ENCODE results near the gene GHDC.
"Not testable (repeated sequence)": the region's sequence is repeated elsewhere in the genome, so short reads cannot be mapped to it uniquely, and the experiment has no call there.

Gene GHDC

DNA sequence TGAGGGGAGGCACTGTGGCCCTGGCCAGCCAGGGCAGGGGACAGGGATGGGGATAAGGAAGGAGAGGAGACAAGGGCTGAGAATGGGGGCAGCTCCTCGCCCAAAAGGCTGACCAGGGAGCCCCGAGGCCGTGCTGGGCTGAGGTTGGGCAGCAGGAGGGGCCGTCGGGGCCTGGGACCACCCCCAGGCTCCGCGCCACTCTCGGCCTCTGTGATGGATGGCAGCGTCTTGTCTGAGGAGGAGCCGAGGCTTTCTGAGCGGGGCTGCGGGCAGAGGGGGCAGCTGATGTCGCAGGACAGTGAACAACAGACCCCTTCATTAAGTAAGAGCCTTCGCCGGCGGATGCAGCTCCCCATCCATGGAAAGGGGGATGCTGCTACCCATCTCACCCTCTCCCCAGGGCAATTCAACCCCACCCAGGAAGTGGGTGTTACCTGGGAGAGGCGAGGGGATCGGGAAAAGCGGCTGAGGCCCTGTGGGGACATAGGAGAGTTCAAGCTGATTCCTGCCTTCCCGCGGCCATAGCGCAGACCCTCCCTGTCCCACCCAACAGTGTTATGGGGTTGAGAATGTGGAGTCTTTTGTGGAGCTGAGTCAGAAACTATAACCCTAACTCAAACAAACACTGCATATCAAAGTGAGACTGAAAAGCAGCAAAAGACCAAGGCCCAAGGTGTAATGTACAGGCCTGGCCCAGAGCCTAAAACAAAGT, 30.4 kb downstream of the GHDC start:
- Histone ChIP-seq H3K27me3 (ENCODE audit: control insufficient read depth, insufficient read depth, low read length) (peaks cover 6% of the 10 kb centered on the region), H3K4me1 (ENCODE audit: control insufficient read depth, insufficient read depth, low read length) (no peaks in the 10 kb centered on the region), H3K4me2 (ENCODE audit: low read length) (no peak overlapping the region), H3K36me3 (ENCODE audit: insufficient read depth, low read length) (no peaks in the 10 kb centered on the region), H3K9ac (ENCODE audit: low read depth, low read length) (no peak overlapping the region), H3K4me3 (ENCODE audit: low read length) (no peak overlapping the region), H3K9me3 (replicated peaks; ENCODE audit: low read length) (no peaks in the 10 kb centered on the region)

DNA sequence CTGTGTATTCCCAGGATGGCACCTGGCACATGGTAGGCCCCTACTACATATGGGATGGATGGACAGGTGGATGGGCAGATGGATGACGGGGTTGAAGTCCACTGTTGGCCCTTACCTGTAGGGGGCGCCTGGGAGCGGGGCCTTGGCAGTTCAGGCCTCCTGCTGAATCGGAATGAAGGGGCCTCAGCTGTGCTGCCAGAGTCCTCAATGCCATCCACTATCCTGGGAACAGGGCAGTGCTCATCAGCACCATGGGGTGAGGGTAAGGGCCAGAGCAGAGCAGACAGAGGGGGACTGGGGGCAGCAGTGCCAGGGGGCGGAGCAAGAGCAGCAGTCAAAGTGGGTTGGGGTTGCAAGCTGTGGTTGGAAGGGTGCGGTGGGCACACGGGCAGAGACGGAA, 31.2 kb downstream of the GHDC start:
- Histone ChIP-seq H3K4me2 (ENCODE audit: low read length) (no peak overlapping the region), H3K4me3 (ENCODE audit: low read length) (no peak overlapping the region), H3K9ac (ENCODE audit: low read depth, low read length) (no peak overlapping the region), H3K9me3 (replicated peaks; ENCODE audit: low read length) (no peaks in the 10 kb centered on the region), H3K27me3 (ENCODE audit: control insufficient read depth, insufficient read depth, low read length) (peaks cover 6% of the 10 kb centered on the region), H3K4me1 (ENCODE audit: control insufficient read depth, insufficient read depth, low read length) (no peaks in the 10 kb centered on the region), H3K36me3 (ENCODE audit: insufficient read depth, low read length) (no peaks in the 10 kb centered on the region)

DNA sequence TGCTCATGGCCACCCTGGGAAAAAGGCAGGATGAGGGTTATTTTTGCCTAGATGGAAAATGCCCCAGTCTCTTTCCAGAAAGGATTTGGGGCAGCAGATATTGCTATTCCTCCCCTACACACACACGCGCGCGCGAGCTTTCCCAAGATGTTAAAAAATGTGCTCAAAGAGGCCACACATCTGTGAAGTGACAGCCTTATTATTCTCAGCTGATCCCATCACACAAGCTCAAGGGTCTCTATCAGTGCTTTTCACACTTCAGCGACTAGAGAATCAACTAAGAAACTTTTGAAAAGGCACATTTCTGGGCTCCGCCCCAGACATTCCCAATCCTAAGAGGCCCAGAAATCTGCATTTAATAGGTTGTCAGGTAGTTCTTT, 33.8 kb downstream of the GHDC start:
- H3K4me1 ChIP-seq (ENCODE audit: control insufficient read depth, insufficient read depth, low read length) = peaks cover under 1% of the 10 kb centered on the region
- H3K36me3 ChIP-seq (ENCODE audit: insufficient read depth, low read length) = no peaks in the 10 kb centered on the region
- H3K9ac ChIP-seq (ENCODE audit: low read depth, low read length) = no peak overlapping the region
- H3K4me2 ChIP-seq (ENCODE audit: low read length) = no peak overlapping the region
- H3K9me3 ChIP-seq (replicated peaks; ENCODE audit: low read length) = no peaks in the 10 kb centered on the region
- H3K27me3 ChIP-seq (ENCODE audit: control insufficient read depth, insufficient read depth, low read length) = no peaks in the 10 kb centered on the region
- no peak overlapping the region for H3K4me3 ChIP-seq (ENCODE audit: low read length)

DNA sequence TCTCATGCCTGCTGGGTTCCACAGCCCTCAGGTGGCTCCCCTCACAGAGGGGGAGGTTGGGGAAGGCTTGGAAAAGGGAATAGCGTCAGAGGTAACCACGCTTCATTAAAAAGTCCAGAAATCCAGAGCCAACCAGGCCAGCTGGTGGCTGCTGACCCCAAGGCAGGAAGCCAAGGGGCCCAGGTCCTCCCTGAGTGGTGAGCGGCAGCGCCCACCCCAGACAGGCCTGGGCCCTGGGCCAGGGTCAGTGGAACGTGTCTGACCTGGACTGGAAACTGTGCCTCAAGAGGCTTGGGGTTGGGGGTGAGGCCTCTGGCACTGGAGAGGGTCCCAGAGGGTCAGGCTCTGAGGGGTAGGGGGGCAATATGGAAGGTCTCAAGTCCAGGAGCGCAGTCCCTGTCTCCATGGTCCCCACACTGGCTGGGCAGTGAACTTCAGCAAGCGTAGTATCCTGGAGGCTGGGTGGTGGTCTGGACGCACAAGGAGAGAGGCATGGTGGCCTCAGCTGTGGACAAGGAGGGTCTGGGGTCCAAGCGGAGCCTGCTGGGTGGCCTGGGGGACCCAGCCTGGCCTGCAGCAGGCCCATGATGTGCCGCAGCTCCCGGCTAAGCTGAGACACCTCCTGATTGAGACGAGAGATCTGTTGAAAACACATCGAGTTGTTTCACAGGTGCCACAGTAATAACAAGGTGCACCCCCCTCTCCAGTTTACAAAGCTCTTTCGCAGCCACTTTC, 34.3 kb downstream of the GHDC start:
- Histone ChIP-seq H3K4me3 (ENCODE audit: low read length) (no peak overlapping the region), H3K4me2 (ENCODE audit: low read length) (no peak overlapping the region), H3K4me1 (ENCODE audit: control insufficient read depth, insufficient read depth, low read length) (peaks cover 3% of the 10 kb centered on the region), H3K27me3 (ENCODE audit: control insufficient read depth, insufficient read depth, low read length) (no peaks in the 10 kb centered on the region), H3K9me3 (replicated peaks; ENCODE audit: low read length) (no peaks in the 10 kb centered on the region), H3K9ac (ENCODE audit: low read depth, low read length) (no peak overlapping the region), H3K36me3 (ENCODE audit: insufficient read depth, low read length) (no peaks in the 10 kb centered on the region)

DNA sequence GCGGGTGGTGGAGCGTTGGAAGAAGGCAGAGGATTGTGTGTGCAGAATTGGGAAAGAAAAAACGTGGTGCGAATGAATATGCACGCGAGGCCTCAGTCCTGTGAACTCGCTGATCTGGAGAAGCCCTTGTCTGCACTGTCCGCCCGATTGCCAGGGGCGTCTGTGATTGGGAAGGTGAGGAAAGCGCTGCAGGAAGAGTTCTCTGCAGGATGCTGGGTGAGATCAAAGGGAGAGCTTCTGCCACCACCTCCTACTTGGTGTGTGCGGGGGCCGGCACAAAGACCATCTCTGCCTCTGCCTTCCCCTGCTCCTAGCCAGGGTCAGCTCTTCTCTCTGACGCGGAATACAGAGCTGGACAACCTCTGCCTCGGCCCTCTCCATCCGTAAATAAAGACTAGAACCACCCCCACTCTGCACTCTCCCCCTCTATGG, 38.7 kb downstream of the GHDC start:
- Histone ChIP-seq H3K9me3 (replicated peaks; ENCODE audit: low read length) (no peaks in the 10 kb centered on the region), H3K36me3 (ENCODE audit: insufficient read depth, low read length) (peaks cover 3% of the 10 kb centered on the region), H3K9ac (ENCODE audit: low read depth, low read length) (peak overlapping the region; percentile 72), H3K4me1 (ENCODE audit: control insufficient read depth, insufficient read depth, low read length) (peaks cover 11% of the 10 kb centered on the region), H3K27me3 (ENCODE audit: control insufficient read depth, insufficient read depth, low read length) (no peaks in the 10 kb centered on the region), H3K4me3 (ENCODE audit: low read length) (peak overlapping the region; percentile 96), H3K4me2 (ENCODE audit: low read length) (peak overlapping the region; percentile 76)

DNA sequence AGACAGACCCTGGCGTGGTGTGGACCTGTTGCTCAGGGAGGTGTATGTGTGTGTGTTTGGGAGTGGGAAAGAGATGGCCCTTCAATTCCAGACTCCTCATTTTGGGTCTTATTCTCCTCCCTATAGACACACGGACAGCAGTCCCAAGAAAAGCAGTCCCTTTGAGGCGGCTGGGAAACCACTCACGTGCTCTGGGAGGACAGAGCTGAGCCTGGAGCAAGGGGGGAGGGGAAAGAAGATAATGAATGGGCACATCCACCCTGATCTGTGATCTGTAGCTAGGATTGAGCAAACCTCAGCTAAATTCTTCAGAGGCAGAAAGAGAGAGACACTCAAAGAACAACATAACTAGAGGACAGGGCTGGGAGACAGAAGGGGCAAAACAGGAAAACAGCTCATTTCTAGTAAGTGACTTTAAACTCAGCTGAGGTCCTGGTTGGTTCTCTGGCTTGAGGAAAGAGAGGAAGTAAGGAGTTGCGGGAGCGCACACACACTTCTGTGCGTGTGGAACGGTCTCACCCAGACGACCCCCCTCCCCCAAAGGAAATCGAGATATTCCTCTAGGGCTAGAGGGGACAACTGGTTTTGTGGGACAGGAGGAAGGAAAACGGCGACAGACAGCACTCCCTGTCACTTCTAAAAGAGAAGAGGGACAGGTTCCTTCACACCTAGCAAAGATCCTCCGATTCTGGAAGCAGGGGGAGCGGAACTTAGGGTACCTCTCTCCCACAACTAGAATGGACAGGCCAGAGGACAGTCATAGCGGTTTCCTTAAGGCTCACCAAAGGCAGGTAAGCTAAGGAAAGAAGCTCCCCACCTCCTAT, 40.2 kb downstream of the GHDC start:
- H3K9me3 ChIP-seq (replicated peaks; ENCODE audit: low read length) = no peaks in the 10 kb centered on the region
- H3K4me2 ChIP-seq (ENCODE audit: low read length) = peak overlapping the region; percentile 94
- peaks cover 6% of the 10 kb centered on the region for H3K36me3 ChIP-seq (ENCODE audit: insufficient read depth, low read length)
- peak overlapping the region; percentile 99 for H3K9ac ChIP-seq (ENCODE audit: low read depth, low read length)
- peak overlapping the region; percentile 96 for H3K4me3 ChIP-seq (ENCODE audit: low read length)
- peaks cover 11% of the 10 kb centered on the region for H3K4me1 ChIP-seq (ENCODE audit: control insufficient read depth, insufficient read depth, low read length)
- H3K27me3 ChIP-seq (ENCODE audit: control insufficient read depth, insufficient read depth, low read length) = no peaks in the 10 kb centered on the region

DNA sequence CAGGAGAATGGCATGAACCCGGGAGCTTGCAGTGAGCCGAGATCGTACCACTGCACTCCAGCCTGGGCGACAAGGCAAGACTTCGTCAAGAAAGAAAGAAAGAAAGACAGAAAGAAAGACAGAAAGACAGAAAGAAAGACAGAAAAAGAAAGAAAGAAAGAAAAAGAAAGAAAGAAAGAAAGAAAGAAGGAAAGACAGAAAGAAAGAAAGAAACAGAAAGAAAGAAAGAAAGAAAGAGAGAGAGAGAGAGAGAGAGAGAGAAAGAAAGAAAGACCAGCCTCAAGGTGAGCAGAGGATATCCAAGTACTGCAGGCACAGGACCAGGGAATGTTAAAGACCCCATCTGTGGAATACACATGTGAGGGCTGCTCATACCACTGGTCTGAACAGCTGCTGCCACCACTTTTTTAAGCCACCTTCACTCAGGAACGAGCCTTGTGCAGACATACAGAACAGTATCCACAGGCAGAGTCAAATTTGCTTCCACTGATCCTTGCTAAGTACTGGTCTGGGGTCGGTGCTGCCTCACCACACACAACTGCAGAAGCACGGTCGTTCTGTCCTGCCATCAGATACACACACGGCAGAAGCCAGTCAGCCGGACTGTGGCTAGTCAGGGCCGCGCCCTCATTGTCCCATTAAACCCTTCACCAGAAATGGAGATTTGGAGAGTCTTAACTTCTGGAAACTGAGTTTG, 47.2 kb downstream of the GHDC start:
- Histone ChIP-seq H3K9ac (ENCODE audit: low read depth, low read length) (no peak overlapping the region), H3K36me3 (ENCODE audit: insufficient read depth, low read length) (peaks cover 18% of the 10 kb centered on the region), H3K9me3 (replicated peaks; ENCODE audit: low read length) (no peaks in the 10 kb centered on the region), H3K4me3 (ENCODE audit: low read length) (no peak overlapping the region), H3K27me3 (ENCODE audit: control insufficient read depth, insufficient read depth, low read length) (no peaks in the 10 kb centered on the region), H3K4me1 (ENCODE audit: control insufficient read depth, insufficient read depth, low read length) (peaks cover 17% of the 10 kb centered on the region), H3K4me2 (ENCODE audit: low read length) (no peak overlapping the region)

DNA sequence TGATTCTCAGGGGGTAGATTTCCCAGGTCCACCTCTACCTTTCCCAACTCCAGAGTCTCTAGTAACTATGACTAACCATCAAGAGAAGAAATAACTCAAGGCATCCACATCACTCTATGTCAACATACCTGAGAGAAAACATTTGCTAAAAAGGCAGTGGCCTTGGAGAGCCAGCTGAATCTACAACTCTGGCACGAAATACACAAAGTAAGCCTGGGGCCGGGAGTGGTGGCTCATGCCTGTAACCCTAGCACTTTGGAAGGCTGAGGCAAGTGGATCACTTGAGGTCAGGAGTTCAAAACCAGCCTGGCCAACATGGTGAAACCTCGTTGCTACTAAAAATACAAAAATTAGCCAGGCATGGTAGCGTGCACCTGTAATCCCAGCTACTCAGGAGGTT, 51.2 kb downstream of the GHDC start:
- H3K4me3 ChIP-seq (ENCODE audit: low read length) = not testable (repeated sequence)
- H3K36me3 ChIP-seq (ENCODE audit: insufficient read depth, low read length) = peaks cover 25% of the 10 kb centered on the region

DNA sequence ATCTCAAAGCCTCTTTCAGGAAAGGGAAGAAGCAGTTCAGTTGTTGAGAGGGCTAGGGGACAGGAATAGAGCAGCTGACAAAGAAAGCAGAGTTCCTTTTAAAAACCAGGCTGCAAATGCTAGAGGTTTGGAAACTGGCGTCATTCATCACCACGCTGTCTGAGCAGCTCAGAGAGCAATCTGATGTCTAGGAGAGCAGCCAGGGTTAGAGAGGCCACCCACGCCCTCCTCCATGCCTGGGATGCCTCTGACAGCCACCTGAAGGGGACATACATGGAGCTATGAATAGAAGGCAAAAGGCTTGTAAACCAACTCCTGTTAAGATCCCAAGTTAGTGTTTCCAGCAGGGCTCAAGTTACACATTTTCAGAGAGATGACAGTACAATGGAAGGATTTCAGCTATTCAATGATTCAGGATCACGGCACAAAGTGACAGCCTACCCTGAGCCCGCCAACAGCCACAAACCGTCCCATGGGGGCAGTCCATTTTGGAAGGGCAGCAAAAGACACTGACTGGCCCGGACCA, 51.9 kb downstream of the GHDC start:
- no peaks in the 10 kb centered on the region for H3K9me3 ChIP-seq (replicated peaks; ENCODE audit: low read length)
- H3K4me1 ChIP-seq (ENCODE audit: control insufficient read depth, insufficient read depth, low read length) = peaks cover 27% of the 10 kb centered on the region
- peak overlapping the region; percentile 4 for H3K9ac ChIP-seq (ENCODE audit: low read depth, low read length)
- H3K4me2 ChIP-seq (ENCODE audit: low read length) = peak overlapping the region; percentile 56
- no peaks in the 10 kb centered on the region for H3K27me3 ChIP-seq (ENCODE audit: control insufficient read depth, insufficient read depth, low read length)
- H3K36me3 ChIP-seq (ENCODE audit: insufficient read depth, low read length) = peaks cover 25% of the 10 kb centered on the region
- no peak overlapping the region for H3K4me3 ChIP-seq (ENCODE audit: low read length)

More for the DNA sequence above, 51.2 kb downstream of the GHDC start:
- Histone ChIP-seq H3K4me1 (ENCODE audit: control insufficient read depth, insufficient read depth, low read length) (peaks cover 27% of the 10 kb centered on the region), H3K4me2 (ENCODE audit: low read length) (peak overlapping the region; percentile 56)
- H3K27me3 ChIP-seq (ENCODE audit: control insufficient read depth, insufficient read depth, low read length); H3K9ac ChIP-seq (ENCODE audit: low read depth, low read length); H3K9me3 ChIP-seq (replicated peaks; ENCODE audit: low read length): not testable (repeated sequence)

DNA sequence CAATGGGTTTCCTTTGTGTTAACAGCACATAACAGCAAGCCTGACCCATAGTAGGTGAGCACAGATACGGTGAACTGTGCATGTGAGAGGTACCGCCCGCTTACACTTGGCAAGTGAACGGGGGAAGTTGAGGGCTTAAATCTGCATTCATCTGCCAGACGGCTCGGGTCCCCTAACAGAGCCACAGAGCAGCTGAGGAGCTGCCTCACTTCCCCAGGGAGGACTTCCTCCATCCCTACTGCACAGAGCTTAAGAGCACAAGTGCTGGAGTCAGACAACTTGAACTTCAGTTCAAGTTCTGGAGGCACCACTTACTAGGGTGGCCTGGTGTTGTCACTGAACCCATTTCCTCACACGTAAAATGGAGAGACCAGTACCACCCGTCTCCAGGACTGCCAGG, 52.9 kb downstream of the GHDC start:
- Histone ChIP-seq H3K4me2 (ENCODE audit: low read length) (no peak overlapping the region), H3K36me3 (ENCODE audit: insufficient read depth, low read length) (peaks cover 22% of the 10 kb centered on the region), H3K9ac (ENCODE audit: low read depth, low read length) (no peak overlapping the region), H3K4me1 (ENCODE audit: control insufficient read depth, insufficient read depth, low read length) (peaks cover 28% of the 10 kb centered on the region), H3K9me3 (replicated peaks; ENCODE audit: low read length) (no peaks in the 10 kb centered on the region), H3K4me3 (ENCODE audit: low read length) (no peak overlapping the region), H3K27me3 (ENCODE audit: control insufficient read depth, insufficient read depth, low read length) (no peaks in the 10 kb centered on the region)

DNA sequence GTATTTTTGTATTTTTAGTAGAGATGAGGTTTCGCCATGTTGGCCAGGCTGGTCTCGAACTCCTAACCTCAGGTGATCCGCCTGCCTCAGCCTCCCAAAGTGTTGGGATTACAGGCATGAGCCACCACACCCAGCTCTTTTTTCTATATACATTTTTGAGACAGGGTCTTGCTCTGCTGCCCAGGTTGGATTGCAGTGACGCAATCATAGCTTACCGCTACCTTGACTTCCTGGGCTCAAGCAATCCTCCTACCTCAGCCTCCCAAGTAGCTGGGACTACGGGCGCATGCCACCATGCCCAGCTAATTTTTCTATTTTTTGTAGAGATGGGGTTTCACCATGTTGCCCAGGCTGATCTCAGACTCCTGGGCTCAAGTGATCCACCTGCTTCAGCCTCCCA, 53.6 kb downstream of the GHDC start:
- H3K9ac ChIP-seq (ENCODE audit: low read depth, low read length); H3K27me3 ChIP-seq (ENCODE audit: control insufficient read depth, insufficient read depth, low read length); H3K9me3 ChIP-seq (replicated peaks; ENCODE audit: low read length); H3K4me3 ChIP-seq (ENCODE audit: low read length); H3K4me2 ChIP-seq (ENCODE audit: low read length): not testable (repeated sequence)
- H3K4me1 ChIP-seq (ENCODE audit: control insufficient read depth, insufficient read depth, low read length) = peaks cover 35% of the 10 kb centered on the region
- H3K36me3 ChIP-seq (ENCODE audit: insufficient read depth, low read length) = peaks cover 22% of the 10 kb centered on the region

All from skeletal muscle satellite cell (primary cell).